ENCODE data around the gene GPR78.
"Not testable (repeated sequence)": the region's sequence is repeated elsewhere in the genome, so short reads cannot be mapped to it uniquely, and the experiment has no call there.

- not testable (repeated sequence) for TF ChIP-seq POLR2AphosphoS5 (IDR thresholded peaks at IDR 0.05; ENCODE audit: borderline replicate concordance, low read depth, low read length); EZH2 (IDR thresholded peaks at IDR 0.05); FOXP2 (optimal IDR thresholded peaks at IDR 0.05; ENCODE audit: control extremely low read depth, extremely low read length, insufficient read depth)
These were observed 55.8 kb downstream of the GPR78 start for GRCh38 chr4:8635897-8636554.
